ENCODE measurements around the gene TMUB1. TPM values are rescaled to one million over a fixed set of nuclear protein-coding genes. Genes with fewer than 3 reads are reported as not detected.

Gene TMUB1
- total RNA-seq, 1 donor from 2014 or later: 36.3 TPM

DNA sequence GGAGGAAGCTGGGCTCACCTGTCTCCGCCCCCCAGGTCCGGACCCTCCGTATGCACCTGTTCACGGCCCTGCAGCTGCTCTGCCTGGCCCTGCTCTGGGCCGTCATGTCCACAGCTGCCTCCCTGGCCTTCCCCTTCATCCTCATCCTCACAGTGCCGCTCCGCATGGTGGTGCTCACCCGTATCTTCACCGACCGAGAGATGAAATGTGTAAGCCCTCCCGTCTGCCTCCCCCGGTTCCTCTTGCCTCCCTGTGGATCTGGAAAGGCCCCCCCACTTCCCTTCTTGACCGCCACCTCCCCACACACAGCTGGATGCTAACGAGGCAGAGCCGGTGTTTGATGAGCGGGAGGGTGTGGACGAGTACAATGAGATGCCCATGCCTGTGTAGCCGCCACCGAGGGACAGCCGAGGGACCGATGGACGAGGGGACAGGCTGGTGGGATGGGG, 7.3 kb downstream of the TMUB1 start:
- DNase-seq: peak; percentile 46
- H3K27ac ChIP-seq: no peak overlapping the region
- peaks cover 17% of the 10 kb centered on the region for H3K4me1 ChIP-seq
- H3K4me3 ChIP-seq: no peak overlapping the region
- intact Hi-C loops (cut with DNase I): no loop called here
- H3K27me3 ChIP-seq: no peaks in the 10 kb centered on the region
- TF ChIP-seq, protein P1, sequence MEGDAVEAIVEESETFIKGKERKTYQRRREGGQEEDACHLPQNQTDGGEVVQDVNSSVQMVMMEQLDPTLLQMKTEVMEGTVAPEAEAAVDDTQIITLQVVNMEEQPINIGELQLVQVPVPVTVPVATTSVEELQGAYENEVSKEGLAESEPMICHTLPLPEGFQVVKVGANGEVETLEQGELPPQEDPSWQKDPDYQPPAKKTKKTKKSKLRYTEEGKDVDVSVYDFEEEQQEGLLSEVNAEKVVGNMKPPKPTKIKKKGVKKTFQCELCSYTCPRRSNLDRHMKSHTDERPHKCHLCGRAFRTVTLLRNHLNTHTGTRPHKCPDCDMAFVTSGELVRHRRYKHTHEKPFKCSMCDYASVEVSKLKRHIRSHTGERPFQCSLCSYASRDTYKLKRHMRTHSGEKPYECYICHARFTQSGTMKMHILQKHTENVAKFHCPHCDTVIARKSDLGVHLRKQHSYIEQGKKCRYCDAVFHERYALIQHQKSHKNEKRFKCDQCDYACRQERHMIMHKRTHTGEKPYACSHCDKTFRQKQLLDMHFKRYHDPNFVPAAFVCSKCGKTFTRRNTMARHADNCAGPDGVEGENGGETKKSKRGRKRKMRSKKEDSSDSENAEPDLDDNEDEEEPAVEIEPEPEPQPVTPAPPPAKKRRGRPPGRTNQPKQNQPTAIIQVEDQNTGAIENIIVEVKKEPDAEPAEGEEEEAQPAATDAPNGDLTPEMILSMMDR (IDR thresholded peaks at IDR 0.05): no peak
- H3K36me3 ChIP-seq: peaks cover 55% of the 10 kb centered on the region
- H3K9me3 ChIP-seq: no peaks in the 10 kb centered on the region
- no peak for ATAC-seq

DNA sequence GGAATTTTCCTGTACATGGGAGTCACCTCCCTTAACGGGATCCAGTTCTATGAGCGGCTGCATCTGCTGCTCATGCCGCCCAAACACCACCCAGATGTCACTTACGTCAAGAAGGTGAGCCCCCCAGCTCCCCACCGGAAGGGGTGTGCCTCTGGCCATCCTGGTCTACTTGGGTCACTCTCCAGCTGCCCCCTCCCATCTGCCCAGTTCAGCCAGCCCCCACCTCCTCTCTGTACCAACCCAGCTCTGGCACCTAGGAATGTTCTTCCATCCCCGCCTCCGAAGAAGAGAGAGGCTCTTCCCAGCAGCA, 7.7 kb downstream of the TMUB1 start:
- DNase-seq (peak; percentile 51), ATAC-seq (no peak)
- Histone ChIP-seq H3K4me1 (peaks cover 15% of the 10 kb centered on the region), H3K9me3 (no peaks in the 10 kb centered on the region), H3K36me3 (peaks cover 59% of the 10 kb centered on the region), H3K27me3 (no peaks in the 10 kb centered on the region), H3K4me3 (no peak overlapping the region), H3K27ac (no peak overlapping the region)
- intact Hi-C loops (cut with DNase I): no loop called here
- TF ChIP-seq, protein P1 (IDR thresholded peaks at IDR 0.05): no peak

DNA sequence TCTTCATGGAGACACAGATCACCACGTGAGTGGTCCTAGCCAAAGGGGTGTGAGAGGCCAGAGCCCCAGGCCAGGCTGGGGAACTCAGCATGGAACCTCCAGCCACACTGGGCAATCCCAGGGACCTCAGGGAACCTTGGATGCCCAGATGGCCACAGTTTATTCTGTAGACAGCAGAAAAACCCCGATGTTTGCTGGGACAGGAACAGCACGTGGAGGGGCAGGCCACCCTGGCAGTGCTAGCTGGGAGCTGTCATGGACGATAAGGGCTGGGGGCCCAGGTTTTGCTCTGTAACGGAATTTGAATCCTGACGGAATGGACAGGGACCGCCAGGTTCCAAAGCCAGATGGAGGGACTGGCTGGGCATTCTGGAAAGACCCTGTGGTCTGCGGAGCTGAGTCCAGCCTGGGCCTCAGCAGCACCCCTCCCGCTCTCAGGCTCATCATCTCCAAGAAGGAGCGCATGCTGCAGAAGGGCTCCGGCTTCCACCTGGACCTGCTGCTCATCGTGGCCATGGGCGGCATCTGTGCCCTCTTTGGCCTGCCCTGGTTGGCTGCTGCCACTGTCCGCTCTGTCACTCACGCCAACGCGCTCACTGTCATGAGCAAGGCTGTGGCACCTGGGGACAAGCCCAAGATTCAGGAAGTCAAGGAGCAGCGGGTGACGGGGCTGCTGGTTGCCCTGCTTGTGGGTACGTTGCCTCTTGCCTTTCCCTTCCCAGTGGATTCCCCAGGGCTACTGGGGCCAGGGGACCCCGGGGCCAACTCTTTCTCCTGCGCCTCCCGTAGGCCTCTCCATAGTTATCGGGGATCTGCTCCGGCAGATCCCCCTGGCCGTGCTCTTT, 8.3 kb downstream of the TMUB1 start:
- H3K27ac ChIP-seq: no peak overlapping the region
- H3K9me3 ChIP-seq: no peaks in the 10 kb centered on the region
- peaks cover 65% of the 10 kb centered on the region for H3K36me3 ChIP-seq
- intact Hi-C loops (cut with DNase I): no loop called here
- H3K27me3 ChIP-seq: no peaks in the 10 kb centered on the region
- TF ChIP-seq, protein P1 (IDR thresholded peaks at IDR 0.05): no peak
- DNase-seq: peak; percentile 56
- H3K4me3 ChIP-seq: no peak overlapping the region
- no peak for ATAC-seq
- H3K4me1 ChIP-seq: peaks cover 15% of the 10 kb centered on the region

DNA sequence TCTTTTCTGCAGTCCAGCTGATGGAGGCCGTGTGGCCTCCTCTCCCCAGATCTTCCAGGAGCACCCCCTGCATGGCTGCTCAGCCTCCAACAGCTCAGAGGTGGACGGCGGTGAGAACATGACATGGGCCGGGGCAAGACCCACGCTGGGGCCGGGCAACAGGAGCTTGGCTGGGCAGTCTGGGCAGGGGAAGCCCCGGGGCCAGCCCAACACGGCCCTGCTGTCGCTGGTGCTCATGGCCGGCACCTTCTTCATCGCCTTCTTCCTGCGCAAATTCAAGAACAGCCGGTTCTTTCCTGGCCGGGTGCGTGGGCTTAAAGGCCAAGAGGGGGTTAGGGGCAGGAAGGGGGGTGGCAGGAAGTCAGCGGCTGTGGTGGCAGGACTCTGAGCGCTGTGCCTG, 9.3 kb downstream of the TMUB1 start:
- Histone ChIP-seq H3K36me3 (peaks cover 75% of the 10 kb centered on the region), H3K27me3 (no peaks in the 10 kb centered on the region), H3K27ac (no peak overlapping the region), H3K4me3 (no peak overlapping the region), H3K4me1 (peaks cover 5% of the 10 kb centered on the region), H3K9me3 (no peaks in the 10 kb centered on the region)
- no peak for ATAC-seq
- peak; percentile 65 for DNase-seq
- TF ChIP-seq, protein P1 (IDR thresholded peaks at IDR 0.05): no peak
- intact Hi-C loops (cut with DNase I): no loop called here

DNA sequence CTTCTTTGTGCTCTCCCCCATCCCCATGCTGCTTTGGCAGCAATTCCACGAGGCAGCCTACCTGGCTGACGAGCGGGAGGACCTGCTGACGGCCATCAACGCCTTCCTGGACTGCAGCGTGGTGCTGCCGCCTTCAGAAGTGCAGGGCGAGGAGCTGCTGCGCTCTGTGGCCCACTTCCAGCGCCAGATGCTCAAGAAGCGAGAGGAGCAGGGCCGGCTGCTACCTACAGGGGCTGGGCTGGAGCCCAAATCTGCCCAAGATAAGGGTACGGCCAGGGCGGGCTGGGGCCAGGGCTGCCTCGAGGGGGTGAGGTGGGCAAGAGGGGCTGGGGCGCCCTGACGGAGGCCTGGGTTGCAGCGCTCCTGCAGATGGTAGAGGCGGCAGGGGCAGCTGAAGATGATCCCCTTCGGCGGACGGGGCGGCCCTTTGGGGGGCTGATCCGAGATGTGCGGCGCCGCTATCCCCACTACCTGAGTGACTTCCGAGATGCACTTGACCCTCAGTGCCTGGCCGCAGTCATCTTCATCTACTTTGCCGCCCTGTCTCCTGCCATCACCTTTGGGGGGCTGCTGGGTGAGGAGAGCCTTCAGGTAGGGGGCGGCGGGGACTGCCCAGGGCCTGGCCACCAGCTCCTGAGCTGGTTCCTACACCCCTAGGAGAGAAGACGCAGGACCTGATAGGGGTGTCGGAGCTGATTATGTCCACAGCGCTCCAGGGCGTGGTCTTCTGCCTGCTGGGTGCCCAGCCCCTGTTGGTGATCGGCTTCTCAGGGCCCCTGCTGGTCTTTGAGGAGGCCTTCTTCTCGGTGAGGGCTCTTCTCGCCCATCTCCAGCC, 12.0 kb downstream of the TMUB1 start:
- Histone ChIP-seq H3K4me3 (no peak overlapping the region), H3K36me3 (peaks cover 99% of the 10 kb centered on the region), H3K27ac (no peak overlapping the region), H3K27me3 (no peaks in the 10 kb centered on the region), H3K9me3 (no peaks in the 10 kb centered on the region), H3K4me1 (no peaks in the 10 kb centered on the region)
- intact Hi-C loops (cut with DNase I): no loop called here
- ATAC-seq (no peak), DNase-seq (no peak)
- TF ChIP-seq, protein P1 (IDR thresholded peaks at IDR 0.05): no peak
